ENCODE measurements around the gene PEAK1. TPM values are rescaled to one million over a fixed set of nuclear protein-coding genes. Genes with fewer than 3 reads are reported as not detected.

The PEAK1 gene
- polyA plus RNA-seq, 1 experiment, result 40.7 TPM

GRCh38 chr15:77346245-77347036 lies 73.5 kb downstream of the PEAK1 start:
- H3K4me3 ChIP-seq (ENCODE audit: low read depth, low read length), result no peak overlapping the region
- TF ChIP-seq CTCF (IDR thresholded peaks at IDR 0.05; ENCODE audit: insufficient read depth, low read depth, low read length), result no peak
- ChIA-PET CTCF (no interaction called here), POLR2A (no interaction called here)
- DNase-seq (ENCODE audit: low read depth), result no peak
- no peaks in the 10 kb centered on the region for H3K36me3 ChIP-seq (ENCODE audit: control insufficient read depth, insufficient read depth, low read length)
- no peaks in the 10 kb centered on the region for H3K27me3 ChIP-seq (ENCODE audit: control insufficient read depth, insufficient read depth, low read length)

- Histone ChIP-seq H3K36me3 (ENCODE audit: control insufficient read depth, insufficient read depth, low read length) (no peaks in the 10 kb centered on the region), H3K4me3 (ENCODE audit: low read depth, low read length) (no peak overlapping the region), H3K27me3 (ENCODE audit: control insufficient read depth, insufficient read depth, low read length) (no peaks in the 10 kb centered on the region)
- TF ChIP-seq CTCF (IDR thresholded peaks at IDR 0.05; ENCODE audit: insufficient read depth, low read depth, low read length), result no peak
- DNase-seq (ENCODE audit: low read depth), result no peak
- ChIA-PET CTCF (interaction anchor here (0.7 kb wide), 1 partner anchor 8 kb away, joined by 3 read pairs; no protein-coding TSS in a partner anchor), POLR2A (no interaction called here)
These were observed 77.1 kb downstream of the PEAK1 start for GRCh38 chr15:77342807-77343206.

GRCh38 chr15:77340245-77340644 lies 79.7 kb downstream of the PEAK1 start:
- TF ChIP-seq CTCF (IDR thresholded peaks at IDR 0.05; ENCODE audit: insufficient read depth, low read depth, low read length), result no peak
- ChIA-PET CTCF (interaction anchor here (1.2 kb wide), 1 partner anchor 28 kb away, joined by 3 read pairs; no protein-coding TSS in a partner anchor), POLR2A (no interaction called here)

GRCh38 chr15:77336006-77336405 lies 83.9 kb downstream of the PEAK1 start:
- no peaks in the 10 kb centered on the region for H3K36me3 ChIP-seq (ENCODE audit: control insufficient read depth, insufficient read depth, low read length)
- no peak for DNase-seq (ENCODE audit: low read depth)
- TF ChIP-seq CTCF (IDR thresholded peaks at IDR 0.05; ENCODE audit: insufficient read depth, low read depth, low read length), result no peak
- ChIA-PET POLR2A (no interaction called here), CTCF (no interaction called here)
- no peak overlapping the region for H3K4me3 ChIP-seq (ENCODE audit: low read depth, low read length)
- H3K27me3 ChIP-seq (ENCODE audit: control insufficient read depth, insufficient read depth, low read length), result no peaks in the 10 kb centered on the region

More at GRCh38 chr15:77340245-77340644, 79.7 kb downstream of the PEAK1 start:
- H3K27me3 ChIP-seq (ENCODE audit: control insufficient read depth, insufficient read depth, low read length), result no peaks in the 10 kb centered on the region
- no peak overlapping the region for H3K4me3 ChIP-seq (ENCODE audit: low read depth, low read length)
- H3K36me3 ChIP-seq (ENCODE audit: control insufficient read depth, insufficient read depth, low read length), result no peaks in the 10 kb centered on the region
- no peak for DNase-seq (ENCODE audit: low read depth)

- Histone ChIP-seq H3K36me3 (ENCODE audit: control insufficient read depth, insufficient read depth, low read length) (no peaks in the 10 kb centered on the region), H3K27me3 (ENCODE audit: control insufficient read depth, insufficient read depth, low read length) (no peaks in the 10 kb centered on the region), H3K4me3 (ENCODE audit: low read depth, low read length) (no peak overlapping the region)
- no peak for TF ChIP-seq CTCF (IDR thresholded peaks at IDR 0.05; ENCODE audit: insufficient read depth, low read depth, low read length)
- no peak for DNase-seq (ENCODE audit: low read depth)
- CTCF ChIA-PET, result no interaction called here
- POLR2A ChIA-PET, result no interaction called here
These were observed 84.6 kb downstream of the PEAK1 start for GRCh38 chr15:77335298-77335697.
